IPS-18a (cell line): ENCODE measurements around the gene FHIT.

Experiments
- H3K27ac ChIP-seq: one replicate; pipeline ENCODE4 v1.5.1; 2013; ENCODE audit warnings: low read length
- H3K27me3 ChIP-seq: one replicate; pipeline ENCODE4 v1.6.1; 2013; ENCODE audit warnings: mild to moderate bottlenecking, low read length; ENCODE audit not compliant: control insufficient read depth, insufficient read depth
- H3K36me3 ChIP-seq: one replicate; pipeline ENCODE4 v1.6.1; 2013; ENCODE audit warnings: low read depth, low read length; ENCODE audit not compliant: control insufficient read depth
- H3K4me1 ChIP-seq: one replicate; pipeline ENCODE4 v1.6.1; 2013; ENCODE audit warnings: low read depth, low read length; ENCODE audit not compliant: control insufficient read depth
- H3K4me3 ChIP-seq: one replicate; pipeline ENCODE4 v1.5.1; 2013; ENCODE audit warnings: low read length
- H3K9ac ChIP-seq: one replicate; pipeline ENCODE4 v1.6.1; 2013; ENCODE audit warnings: mild to moderate bottlenecking, low read length, moderate library complexity
- H3K9me3 ChIP-seq: one replicate; pipeline ENCODE4 v1.6.1; 2013; ENCODE audit warnings: low read depth, low read length; ENCODE audit not compliant: control insufficient read depth

The FHIT gene

DNA sequence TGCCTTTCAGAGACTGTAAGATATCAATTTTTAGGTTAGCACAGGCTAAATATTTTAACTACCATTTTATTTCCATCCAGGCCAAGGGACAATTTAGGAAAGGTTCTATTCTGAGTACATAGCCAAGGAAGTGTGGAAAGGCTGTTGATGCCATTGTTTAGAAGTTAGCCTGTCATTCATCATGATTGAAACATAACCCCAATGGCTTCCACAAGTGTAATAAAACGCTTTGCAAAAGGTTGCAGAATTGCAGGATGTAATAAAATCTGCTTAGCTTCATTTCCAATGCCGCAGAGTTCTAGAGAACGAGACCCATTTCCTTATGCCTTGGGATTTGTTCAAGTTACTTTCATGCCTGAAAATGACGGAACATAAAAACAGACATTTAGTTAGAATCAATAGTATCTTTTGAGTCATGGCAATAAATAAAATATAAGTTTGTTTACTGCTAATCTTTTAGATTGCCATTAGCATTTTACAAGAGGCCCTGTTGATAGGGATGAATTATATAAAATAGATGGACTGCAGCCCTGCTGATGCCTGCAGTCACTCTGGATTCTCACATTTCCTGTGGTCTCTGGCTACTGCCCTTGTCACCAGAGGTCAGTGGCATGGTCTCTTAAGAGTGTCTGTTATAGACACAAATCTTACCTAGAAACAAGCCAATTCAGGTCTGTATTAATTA, 1523.2 kb downstream of the FHIT start:
- Histone ChIP-seq H3K9ac (no peak overlapping the region), H3K36me3 (no peaks in the 10 kb centered on the region), H3K4me3 (no peak overlapping the region), H3K27ac (no peak overlapping the region), H3K4me1 (no peaks in the 10 kb centered on the region), H3K27me3 (no peaks in the 10 kb centered on the region), H3K9me3 (no peaks in the 10 kb centered on the region)

DNA sequence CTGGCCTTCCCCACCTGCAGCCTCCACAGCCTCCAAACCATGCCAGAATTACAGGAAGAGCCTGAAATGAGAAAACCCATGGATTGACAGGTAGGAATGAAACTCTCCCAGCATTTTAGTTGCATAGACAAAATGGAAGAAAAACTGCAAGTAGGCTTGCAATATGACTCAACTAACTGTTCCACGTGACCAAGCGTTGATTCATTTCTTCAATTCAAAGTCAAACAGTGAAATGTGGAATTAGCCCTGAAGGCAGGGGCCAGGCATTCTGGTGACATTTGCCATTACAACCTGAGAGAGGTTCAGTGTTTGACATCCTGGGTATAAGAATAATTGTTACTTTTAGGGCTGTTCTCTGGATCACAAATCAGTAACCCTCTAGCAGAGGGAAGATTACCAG, 1525.0 kb downstream of the FHIT start:
- no peaks in the 10 kb centered on the region for H3K36me3 ChIP-seq
- no peak overlapping the region for H3K4me3 ChIP-seq
- no peak overlapping the region for H3K27ac ChIP-seq
- H3K9ac ChIP-seq: no peak overlapping the region
- no peaks in the 10 kb centered on the region for H3K27me3 ChIP-seq
- H3K4me1 ChIP-seq: no peaks in the 10 kb centered on the region
- no peaks in the 10 kb centered on the region for H3K9me3 ChIP-seq

DNA sequence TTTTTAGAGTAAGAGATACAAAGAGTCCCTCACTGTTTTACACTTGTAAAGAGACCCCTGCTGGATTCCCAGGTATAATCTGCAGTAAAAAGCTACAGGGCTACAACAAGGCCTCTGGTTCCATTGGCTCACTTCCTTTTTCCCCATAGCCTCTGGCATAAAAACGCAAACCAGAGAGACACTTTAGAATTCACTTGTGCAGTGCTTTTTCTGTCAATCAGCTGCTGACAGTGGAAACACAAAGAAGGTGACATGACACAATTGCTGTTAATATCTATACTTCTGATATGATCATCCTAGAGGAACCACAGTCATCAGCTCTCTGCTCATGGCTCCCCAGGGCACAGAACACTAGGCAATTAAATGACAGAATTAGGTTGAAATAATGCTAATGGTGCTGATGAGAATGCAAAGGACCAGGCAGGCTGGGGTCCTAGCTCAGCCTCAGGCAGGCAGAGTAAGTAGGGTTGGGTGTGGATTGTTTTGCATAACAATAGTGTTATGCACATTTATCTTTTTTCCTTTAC, 1533.5 kb downstream of the FHIT start:
- H3K27me3 ChIP-seq: no peaks in the 10 kb centered on the region
- H3K27ac ChIP-seq: no peak overlapping the region
- H3K4me3 ChIP-seq: no peak overlapping the region
- H3K9ac ChIP-seq: no peak overlapping the region
- no peaks in the 10 kb centered on the region for H3K36me3 ChIP-seq
- H3K4me1 ChIP-seq: peaks cover 20% of the 10 kb centered on the region
- H3K9me3 ChIP-seq: no peaks in the 10 kb centered on the region

DNA sequence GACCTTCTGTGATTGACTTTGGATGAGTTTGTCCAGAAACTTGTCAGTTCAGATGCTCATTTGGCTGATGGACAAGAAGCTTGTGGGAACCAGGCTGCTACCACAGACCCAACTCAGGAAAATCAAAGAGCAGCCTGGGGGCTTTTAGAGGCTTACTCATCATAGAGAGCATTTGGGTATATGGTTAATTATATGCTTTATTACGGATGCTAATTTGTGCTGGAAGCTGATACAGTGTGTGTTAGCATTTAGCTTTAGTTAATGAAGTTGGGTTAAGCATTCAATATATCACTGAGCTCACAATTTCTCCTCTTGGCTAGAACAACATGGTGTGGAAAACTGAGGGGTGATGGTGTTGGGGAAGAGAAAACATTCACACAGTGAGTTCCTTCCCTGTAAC, 1537.2 kb downstream of the FHIT start:
- Histone ChIP-seq H3K27ac (no peak overlapping the region), H3K9me3 (no peaks in the 10 kb centered on the region), H3K4me3 (no peak overlapping the region), H3K9ac (no peak overlapping the region), H3K36me3 (no peaks in the 10 kb centered on the region), H3K27me3 (no peaks in the 10 kb centered on the region), H3K4me1 (peaks cover 19% of the 10 kb centered on the region)

DNA sequence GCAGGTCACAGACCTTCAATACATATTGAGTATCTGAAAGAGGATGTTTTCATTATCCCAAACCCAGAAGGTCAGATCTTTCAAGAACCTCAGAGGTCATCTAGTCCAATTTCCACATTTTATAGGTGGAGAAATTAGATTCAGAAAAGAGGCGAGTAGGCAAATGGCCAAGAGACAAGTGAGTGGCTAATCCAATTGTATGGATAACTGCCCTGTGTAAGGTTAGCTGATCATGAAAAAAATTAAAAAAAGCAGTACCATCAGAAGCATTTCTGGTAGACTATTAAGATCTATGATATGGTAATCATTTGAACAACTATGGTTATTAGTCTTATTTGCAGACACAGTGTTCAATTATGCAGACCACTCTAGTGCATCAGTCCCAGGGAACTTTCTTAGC, 1540.7 kb downstream of the FHIT start:
- H3K9ac ChIP-seq: no peak overlapping the region

DNA sequence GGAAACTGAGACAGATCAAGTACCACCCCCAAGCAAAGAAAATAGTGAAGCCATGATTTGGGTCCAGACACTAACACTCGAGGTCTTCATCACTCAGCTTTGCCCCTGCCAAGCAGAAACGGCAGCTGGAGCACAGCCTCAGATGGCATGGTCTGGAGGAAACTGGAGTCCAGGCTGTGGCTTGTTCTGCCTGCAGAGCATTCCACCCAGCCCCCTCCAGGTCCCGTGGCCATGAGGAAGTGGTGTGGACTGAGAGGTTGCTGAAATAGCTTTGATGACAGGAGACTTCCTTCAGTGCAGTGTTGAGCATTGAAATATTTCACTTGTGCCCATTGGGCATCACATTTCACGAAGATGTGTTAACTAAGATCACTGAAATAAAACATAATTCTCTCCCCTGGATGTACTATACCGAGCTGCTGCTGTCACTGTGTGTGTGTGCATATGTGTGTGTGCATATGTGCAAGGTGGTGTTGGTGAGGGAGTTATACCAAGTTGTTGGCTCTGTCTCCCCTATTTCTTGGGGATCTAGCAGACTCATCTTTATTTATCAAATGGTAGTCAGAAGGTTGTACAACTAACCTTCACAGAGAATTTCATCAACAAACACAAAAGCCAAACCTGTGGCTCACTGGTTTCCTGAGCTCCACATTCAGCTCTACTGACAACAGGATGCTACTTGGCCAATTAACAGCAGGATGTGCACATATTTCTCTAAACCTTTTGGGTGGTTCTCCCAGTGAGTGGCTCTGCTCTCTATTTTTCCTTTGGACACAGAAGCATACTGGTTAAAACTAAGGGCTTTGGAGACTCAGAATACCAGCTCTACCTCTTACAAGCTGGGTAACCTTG, 1541.3 kb downstream of the FHIT start:
- Histone ChIP-seq H3K36me3 (no peaks in the 10 kb centered on the region), H3K4me3 (no peak overlapping the region), H3K27ac (no peak overlapping the region), H3K9ac (no peak overlapping the region), H3K9me3 (no peaks in the 10 kb centered on the region), H3K4me1 (no peaks in the 10 kb centered on the region), H3K27me3 (no peaks in the 10 kb centered on the region)

More for the DNA sequence above, 1540.7 kb downstream of the FHIT start:
- Histone ChIP-seq H3K27ac (no peak overlapping the region), H3K9me3 (no peaks in the 10 kb centered on the region), H3K27me3 (no peaks in the 10 kb centered on the region), H3K36me3 (no peaks in the 10 kb centered on the region), H3K4me3 (no peak overlapping the region), H3K4me1 (no peaks in the 10 kb centered on the region)

DNA sequence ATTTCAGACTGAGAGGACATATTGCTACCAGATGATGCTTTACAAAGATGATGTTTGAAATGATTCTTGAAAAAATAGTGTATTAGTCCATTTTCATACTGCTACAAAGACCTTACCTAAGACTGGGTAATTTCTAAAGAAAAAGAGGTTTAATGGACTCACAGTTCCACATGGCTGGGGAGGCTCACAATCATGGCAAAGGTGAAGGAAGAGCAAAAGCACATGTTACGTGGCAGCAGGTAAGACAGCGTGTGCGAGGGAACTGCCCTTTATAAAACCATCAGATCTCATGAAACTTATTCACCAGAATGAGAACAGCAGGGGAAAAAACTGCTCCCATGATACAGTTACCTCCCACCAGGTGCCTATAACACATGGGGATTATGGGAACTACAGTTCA, 1543.0 kb downstream of the FHIT start:
- Histone ChIP-seq H3K4me1 (no peaks in the 10 kb centered on the region), H3K27me3 (no peaks in the 10 kb centered on the region), H3K9me3 (no peaks in the 10 kb centered on the region), H3K36me3 (no peaks in the 10 kb centered on the region), H3K4me3 (no peak overlapping the region), H3K27ac (no peak overlapping the region), H3K9ac (no peak overlapping the region)

DNA sequence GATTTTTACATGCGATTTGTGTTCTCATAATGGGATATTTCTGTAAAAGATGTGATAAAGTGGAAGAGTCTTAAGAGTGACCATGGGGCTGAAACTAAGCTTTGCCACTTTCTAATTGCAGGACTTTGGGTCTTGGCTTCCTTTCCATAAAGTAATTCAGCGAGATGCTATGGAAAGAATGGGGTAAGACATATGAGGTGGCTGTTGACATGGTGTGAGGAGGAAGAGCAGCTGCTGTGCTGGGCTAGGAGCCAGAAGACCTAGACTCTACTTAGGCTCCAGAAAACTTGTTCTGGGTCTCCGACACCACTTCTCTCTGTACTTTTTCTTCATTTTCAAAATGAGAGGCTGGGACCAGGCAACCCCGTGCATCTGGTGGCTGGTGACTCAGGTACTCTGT, 1547.0 kb downstream of the FHIT start:
- no peak overlapping the region for H3K9ac ChIP-seq

DNA sequence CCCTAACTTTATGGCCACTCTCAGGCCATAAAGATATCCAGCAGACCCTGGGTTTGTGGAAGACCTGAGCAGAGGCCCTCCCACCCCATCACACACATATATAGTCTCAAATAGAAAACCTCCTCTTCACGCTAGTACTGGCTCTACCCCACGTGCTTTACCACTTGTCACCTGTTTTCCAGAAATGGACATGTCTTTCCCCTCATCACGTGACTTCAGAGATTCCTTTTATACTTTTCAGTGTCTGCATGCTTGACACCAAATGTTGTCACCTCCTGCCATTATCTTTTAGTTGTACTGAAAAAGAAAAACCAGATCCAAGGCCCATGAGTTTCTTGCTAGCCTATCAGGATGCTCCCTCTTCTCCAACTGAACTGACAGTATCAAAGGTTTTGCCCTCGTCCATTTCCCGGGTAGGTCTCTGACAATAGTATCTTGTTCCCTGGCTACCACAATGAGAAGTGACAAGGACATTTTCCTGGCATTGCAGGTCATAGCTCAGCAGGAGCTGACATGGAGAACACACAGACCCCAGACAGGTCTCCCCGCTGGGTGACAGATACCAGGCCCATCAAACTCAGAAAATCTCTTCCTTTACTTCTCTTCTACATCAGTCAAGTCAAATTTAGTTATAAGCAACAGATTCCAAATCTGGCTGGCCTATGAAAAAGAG, 1551.5 kb downstream of the FHIT start:
- Histone ChIP-seq H3K9ac (no peak overlapping the region), H3K4me3 (no peak overlapping the region), H3K27ac (no peak overlapping the region), H3K36me3 (no peaks in the 10 kb centered on the region), H3K9me3 (no peaks in the 10 kb centered on the region), H3K27me3 (no peaks in the 10 kb centered on the region), H3K4me1 (no peaks in the 10 kb centered on the region)

More for the DNA sequence above, 1547.0 kb downstream of the FHIT start:
- Histone ChIP-seq H3K36me3 (no peaks in the 10 kb centered on the region), H3K27me3 (no peaks in the 10 kb centered on the region), H3K4me1 (no peaks in the 10 kb centered on the region), H3K27ac (no peak overlapping the region), H3K9me3 (no peaks in the 10 kb centered on the region), H3K4me3 (no peak overlapping the region)
